Left forelimb (tissue), 1 donor: ENCODE measurements around the gene ROR2.
"Not testable (repeated sequence)": the region's sequence is repeated elsewhere in the genome, so short reads cannot be mapped to it uniquely, and the experiment has no call there.

Experiments
- DNase-seq: peaks from one replicate; pipeline ENCODE4 v3.0.0-alpha.2; 2018; ENCODE audit warnings: low spot score

Gene ROR2

DNA sequence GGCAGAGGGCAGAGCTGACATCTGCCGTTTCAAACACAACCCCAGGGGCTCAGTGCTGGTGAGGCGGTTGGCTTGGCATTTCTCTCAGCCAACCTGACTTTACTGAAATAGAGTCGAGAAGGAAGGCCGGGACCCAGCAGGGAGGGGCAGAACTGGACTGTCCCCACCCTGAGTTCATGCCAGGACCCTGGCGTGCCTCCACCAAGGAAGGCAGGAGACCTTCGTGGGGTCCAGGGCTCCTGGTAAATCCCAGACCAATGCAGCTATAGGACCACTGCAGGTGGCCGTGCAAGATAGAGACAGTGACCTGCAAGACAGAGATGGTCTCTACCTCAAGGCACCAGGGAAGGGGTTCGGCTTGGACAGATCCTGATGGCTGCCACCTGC lies 132.9 kb downstream of the ROR2 start:
- no peak for DNase-seq

- no peak for DNase-seq
Measured at GRCh38 chr9:91816356-91816755, 133.7 kb downstream of the ROR2 start.

DNA sequence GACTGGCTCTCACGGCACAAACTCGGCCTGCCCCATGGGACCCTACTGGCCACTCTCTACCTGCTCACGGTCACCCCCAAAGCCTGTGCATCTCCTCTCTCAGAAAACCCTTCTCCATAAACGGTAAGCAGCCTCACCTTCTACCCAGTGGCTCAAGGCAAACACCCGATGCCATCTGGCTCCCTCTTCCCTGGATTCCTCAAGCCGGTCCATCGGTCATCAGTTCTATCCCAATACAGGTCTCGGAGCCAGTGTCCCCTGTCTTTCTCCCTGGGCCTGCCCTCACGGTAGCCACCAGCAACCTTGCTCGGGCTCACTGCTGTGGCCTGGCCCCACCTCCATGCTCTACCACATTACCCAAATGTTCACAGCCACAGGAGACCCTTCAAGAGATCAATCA lies 134.1 kb downstream of the ROR2 start:
- DNase-seq = no peak

- DNase-seq = no peak
Measured at GRCh38 chr9:91814753-91815152, 135.3 kb downstream of the ROR2 start.

GRCh38 chr9:91814201-91814600 lies 135.8 kb downstream of the ROR2 start:
- DNase-seq = no peak

- DNase-seq = no peak
Measured at GRCh38 chr9:91813176-91813795, 136.7 kb downstream of the ROR2 start.

- no peak for DNase-seq
Measured at GRCh38 chr9:91812191-91812590, 137.8 kb downstream of the ROR2 start.

DNA sequence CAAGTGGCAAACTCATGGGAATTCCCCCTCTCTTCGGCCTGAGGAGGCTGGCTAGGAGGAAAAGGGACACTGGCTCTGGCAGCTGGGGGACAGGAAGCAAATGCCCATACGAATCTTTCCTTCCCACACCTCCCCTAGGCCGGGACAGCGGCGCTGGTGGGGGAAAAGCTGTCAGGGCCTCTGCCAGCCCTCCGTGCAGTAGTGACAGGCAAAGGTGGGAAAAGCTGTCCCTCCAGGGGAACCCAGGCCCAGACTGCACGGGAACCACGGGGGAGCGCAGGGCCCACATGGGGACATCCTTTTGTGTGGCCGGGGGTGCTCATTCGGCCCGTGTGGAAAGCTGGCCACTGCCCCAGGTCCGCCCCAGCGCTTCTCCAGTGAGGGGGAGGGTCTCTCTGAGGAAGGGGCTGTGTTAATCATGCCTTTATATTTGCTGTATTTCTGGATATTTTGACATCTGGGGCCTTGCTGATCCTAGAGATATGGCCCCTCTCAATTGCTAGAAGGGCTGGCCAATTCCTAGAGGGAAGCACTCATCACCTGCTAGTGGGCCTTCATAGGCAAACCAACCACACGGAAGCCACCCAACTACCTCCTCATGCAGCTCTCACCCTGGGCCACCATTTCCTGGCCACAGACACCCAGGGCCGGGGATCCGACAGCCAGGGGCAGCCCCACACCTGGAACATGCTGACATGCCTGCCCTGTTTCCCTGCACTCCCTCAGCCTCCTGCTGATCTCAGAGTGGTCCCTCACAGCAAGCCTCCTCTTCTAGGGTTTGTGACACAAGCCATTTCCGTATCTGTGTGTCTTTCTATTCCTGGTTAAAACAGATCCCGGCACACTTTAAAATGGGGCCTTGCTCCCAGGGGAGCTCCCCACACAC lies 138.8 kb downstream of the ROR2 start:
- DNase-seq = no peak

DNA sequence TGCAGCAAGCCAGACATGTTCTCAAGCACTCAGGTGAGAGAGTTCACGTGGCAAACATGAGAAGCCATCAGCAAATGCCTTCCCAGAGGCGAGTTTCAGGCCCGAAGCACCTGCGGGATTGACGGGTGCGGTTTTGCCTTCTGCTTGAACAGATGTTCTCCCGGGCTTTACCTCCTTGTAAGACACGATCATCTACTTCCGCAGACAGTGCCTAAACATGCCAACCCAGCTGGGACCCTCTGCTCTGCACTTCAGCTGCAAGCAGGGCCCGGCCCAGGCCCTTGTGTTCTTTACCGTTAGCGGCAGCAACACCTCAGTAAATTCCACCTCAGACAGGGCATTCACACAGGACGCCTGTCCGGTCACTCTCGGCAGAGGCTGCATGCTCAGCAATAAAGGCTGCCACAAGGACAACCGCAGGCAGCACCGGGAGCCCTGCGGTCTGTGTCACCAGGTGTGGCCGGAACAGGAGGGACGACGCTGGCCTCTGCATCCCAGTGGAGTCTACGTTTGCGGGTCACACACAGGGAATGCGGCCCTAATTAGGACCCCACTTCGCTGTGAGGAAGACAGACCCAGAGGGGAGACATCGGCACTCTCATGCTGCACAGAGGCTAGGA lies 139.6 kb downstream of the ROR2 start:
- DNase-seq = no peak

DNA sequence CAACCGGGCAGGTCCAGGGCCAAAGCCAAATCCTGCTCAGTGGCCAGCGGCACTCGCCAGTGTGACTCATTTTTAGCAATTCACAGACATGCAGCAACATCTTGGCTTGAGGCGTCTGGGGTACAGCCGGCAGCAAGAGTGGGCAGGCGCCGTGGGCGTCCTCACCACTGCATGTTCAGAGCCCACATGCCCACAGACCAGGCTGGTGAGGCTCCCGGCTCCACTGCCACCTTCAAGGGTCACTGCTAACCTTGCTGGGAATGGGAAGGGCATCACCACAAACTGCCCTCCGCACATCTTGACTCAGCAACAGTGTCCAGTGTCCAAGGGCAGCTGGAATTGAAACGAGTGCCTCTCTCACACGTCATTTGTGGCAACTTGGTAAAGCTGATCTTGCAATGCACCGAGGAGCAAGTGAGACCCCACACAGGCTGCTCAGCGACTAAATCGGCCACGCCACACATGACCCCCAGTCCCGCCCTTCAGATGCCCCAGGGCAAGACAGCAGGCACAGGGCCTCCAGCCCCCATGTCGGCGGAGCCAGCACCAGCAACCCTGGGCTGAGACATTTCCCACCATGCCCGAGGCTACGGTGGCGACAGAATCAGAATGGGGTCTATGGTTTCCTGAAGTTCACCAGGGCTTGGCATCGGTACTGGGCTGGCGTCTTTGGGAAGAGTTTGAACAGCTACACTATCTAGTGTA lies 140.3 kb downstream of the ROR2 start:
- DNase-seq = no peak

DNA sequence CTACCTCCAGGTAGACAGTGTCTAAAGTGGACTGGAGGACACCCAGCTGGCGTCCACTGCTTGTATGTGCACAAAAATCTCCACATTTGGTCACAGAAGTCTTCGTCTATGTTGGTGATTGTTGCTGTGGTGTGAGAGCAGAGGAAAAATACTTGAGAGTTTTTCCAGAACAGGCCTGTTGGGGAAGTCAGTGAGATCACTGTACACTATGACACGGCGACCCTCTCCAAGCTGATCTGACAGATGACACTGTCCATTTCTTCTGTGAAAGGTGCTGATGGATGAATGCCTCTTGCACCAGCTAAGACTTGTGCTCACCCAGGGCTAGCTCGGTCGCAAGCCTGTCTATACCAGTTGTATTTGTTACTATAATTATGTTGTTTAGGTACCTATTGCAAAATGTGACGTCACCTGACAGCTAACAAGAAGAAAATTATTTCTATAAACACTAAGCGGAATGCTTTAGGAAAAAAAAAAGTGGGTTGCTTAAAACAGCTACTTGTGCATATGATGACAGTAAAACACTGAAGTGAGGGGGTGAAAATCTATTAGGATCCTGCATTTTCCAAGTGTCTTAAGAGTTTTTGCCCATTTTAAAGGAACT lies 142.3 kb downstream of the ROR2 start:
- DNase-seq = no peak

DNA sequence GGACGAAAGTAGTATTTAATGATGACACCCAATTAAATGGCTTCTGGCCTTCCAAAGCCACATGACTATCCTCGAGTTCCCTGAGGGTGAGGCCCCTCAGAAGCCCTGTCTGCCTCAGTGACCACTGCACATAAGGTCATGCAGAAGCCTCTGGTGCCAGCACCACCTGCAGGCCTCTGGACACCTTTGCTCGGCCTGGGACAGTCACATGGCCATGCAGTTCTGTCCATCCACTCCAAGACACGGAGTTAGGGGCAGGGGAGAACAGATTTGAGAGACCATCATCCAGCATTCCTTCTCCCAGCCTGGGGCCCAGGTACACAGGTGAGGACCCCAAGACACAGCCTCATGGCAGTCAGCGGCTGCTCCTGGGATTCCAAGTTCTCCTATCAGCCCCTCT lies 145.0 kb downstream of the ROR2 start:
- DNase-seq = no peak

DNA sequence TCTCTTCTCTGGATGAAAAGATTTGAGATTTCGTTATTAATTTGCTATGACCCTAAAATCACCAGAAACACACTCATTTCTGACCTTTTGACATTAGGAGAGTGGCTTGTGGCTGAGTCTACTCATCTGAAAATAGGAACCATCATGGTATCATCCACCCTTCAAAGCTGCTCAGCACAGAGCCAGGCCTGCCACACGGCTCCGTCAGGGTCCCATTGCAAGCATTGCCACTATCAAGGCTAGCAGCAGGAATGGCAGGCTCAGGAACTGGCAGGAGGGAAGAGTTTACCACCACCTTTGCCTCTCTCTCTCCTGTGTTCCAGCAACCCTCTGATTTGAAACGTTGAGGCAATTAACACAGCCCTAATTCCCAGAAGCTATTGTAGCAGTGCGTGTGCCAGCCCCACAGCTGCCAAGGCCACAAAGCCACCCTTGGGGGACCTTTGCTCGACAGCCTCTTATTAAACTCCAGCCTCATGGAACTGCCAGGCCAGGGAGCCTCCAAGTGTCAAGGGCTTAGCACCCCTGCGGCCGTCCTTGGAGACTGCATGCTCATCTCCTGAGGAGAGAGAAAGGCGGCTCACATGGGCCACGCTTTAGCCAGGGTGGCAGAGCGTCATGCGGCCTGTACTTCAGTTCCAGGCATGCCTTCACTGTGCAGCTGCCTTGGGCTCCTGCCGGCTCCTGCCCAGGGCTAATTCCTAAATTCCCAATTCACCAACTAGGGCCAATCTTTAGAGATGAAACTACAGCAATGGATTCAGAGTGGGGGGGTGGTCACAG lies 145.9 kb downstream of the ROR2 start:
- DNase-seq = no peak

GRCh38 chr9:91803151-91803940 lies 146.7 kb downstream of the ROR2 start:
- DNase-seq = no peak

DNA sequence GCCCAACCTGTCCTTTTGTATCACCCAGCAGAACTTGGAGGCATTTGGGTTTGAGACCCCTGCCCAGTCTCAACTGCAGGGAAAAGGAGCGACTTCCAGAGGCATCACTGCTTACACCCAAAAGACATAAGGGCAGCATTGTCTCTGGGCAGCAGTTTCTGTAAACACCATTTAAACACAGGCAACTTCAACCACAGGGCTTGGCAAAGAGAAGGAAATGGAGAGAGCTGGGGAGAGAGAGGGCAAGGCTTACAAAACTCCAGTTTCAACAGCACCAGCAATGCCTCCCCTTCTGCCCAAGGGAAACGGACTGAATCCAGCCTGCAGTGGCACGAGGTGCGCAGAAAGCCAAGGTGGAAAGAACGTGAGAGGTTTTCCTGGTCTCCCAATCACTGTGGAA lies 147.6 kb downstream of the ROR2 start:
- no peak for DNase-seq

GRCh38 chr9:91800473-91801030 lies 149.5 kb downstream of the ROR2 start:
- DNase-seq = no peak

DNA sequence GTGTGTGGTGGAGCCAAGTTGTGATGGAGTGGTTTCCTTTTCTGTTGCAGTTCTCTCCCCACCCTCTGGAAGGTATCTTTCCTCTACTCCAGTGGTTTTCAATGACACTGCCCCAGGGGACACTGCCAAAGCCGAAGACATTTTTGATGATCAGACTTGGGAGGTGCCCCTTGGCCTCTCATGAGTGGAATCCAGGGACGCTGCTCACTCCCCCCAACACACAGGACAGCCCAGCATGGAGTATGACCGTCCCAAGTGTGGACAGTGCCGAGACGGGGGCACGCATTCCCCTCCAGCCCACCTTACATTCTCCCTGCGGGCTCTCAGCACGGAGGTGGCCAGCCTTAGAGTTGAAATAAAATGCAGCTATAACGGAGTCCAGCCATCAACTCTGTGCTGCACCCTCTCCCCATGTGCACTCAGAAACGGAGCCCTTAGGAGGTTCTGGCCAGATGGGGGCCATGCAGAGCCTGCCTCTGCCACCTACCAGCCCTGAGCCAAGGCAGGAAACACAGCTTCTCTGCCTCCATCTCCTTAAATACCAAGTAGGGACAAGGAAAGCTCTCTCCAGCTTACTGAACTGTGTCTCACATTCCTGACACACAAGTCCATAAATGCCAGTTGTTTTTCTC lies 150.8 kb downstream of the ROR2 start:
- DNase-seq = no peak

- not testable (repeated sequence) for DNase-seq
Measured at GRCh38 chr9:91798273-91799112, 151.5 kb downstream of the ROR2 start.

DNA sequence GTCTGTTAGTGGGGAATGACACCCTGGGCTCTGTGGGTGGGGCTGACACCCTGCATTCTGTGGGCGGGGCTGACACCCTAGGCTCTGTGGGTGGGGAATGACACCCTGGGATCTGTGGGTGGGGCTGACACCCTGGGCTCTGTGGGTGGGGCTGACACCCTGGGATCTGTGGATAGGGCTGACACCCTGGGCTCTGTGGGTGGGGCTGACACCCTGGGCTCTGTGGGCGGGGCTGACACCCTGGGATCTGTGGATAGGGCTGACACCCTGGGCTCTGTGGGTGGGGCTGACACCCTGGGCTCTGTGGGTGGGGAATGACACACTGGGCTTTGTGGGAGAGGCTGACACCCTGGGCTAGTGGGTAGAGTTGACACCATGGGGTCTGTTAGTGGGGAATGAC lies 152.5 kb downstream of the ROR2 start:
- DNase-seq = not testable (repeated sequence)
